SK-N-MC (cell line): ENCODE data around the gene ARMH1.

ENCODE experiments used
- EZH2 ChIP-seq: fragments of 200-600 bp; sonication (generic); IDR thresholded peaks from one replicate; pipeline ENCODE4 v1.6.1; 2017; ENCODE audit warnings: antibody characterized with exemption
- POLR2AphosphoS5 ChIP-seq: IDR thresholded peaks from 2 replicates; pipeline ENCODE4 v1.6.1; 2012; ENCODE audit warnings: mild to moderate bottlenecking, low read depth, low read length, borderline replicate concordance

DNA sequence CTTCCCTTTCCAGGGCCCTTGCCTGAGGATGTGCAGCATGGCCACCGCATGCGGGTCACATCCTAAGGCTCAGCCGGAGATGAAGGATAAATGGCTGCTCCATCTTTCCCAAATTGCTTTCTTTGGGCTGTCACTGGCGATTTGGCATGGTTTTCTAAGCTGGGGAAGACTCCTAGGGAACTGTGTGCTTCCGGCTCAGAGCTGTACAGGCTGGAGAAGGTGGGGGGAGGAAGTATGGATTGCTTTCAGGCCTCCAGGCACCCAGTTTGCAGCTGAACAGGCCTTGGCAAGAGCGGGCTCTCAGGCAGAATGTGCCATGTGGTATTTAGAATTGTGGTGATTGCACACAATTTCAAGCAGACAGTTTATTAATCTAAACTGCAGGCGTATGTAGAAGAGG is 49.2 kb upstream of the ARMH1 start:
- TF ChIP-seq POLR2AphosphoS5 (no peak), EZH2 (no peak)
